Brain microvascular endothelial cell (primary cell): ENCODE results near the gene DSC2.
A peak's percentile ranks its signal among the peaks of the same experiment; 100 is the strongest.

Experiments
- DNase-seq: peaks from one replicate; pipeline ENCODE4 v3.0.0-alpha.2; 2020
- H3K27ac ChIP-seq: fragments of 250-450 bp; sonication (Bioruptor Pico); 2 replicates; pipeline ENCODE4 v1.5.1; 2020; ENCODE audit warnings: mild to moderate bottlenecking, moderate library complexity
- H3K27me3 ChIP-seq: fragments of 250-450 bp; sonication (Bioruptor Pico); replicated peaks from 2 replicates; pipeline ENCODE4 v1.5.1; 2020; ENCODE audit warnings: mild to moderate bottlenecking
- H3K36me3 ChIP-seq: fragments of 250-450 bp; sonication (Bioruptor Pico); replicated peaks from 2 replicates; pipeline ENCODE4 v1.5.1; 2020; ENCODE audit warnings: mild to moderate bottlenecking
- H3K4me3 ChIP-seq: 2 replicates; pipeline ENCODE4 v1.5.1; 2011; ENCODE audit warnings: low read depth, mild to moderate bottlenecking, control low read depth, low read length, moderate library complexity
- CTCF ChIP-seq: IDR thresholded peaks from 2 replicates; pipeline ENCODE4 v1.5.1; 2011; ENCODE audit warnings: low read depth, mild to moderate bottlenecking, moderate library complexity, low read length, control low read depth, inconsistent platforms; ENCODE audit errors: missing control alignments
- in situ Hi-C: cut with HindIII; loops from 2 replicates; pipeline ENCODE4 v1.10.0; 2017; ENCODE audit warnings: low sequenced_read_pairs, low pct_ligation_motif_present

The DSC2 gene

GRCh38 chr18:31102025-31102684, at the start of gene DSC2:
Gene DSC2 (minus strand): TSS chr18:31102421. CDS start chr18:31101971, 450 bp downstream.
- Histone ChIP-seq H3K4me3 (peak within 1 kb of the TSS; percentile 63), H3K36me3 (no peaks in the 10 kb centered on the region), H3K27ac (no peak within 1 kb of the TSS), H3K27me3 (peaks cover 21% of the 10 kb centered on the region)
- in situ Hi-C loops, result no loop called here
- no peak for DNase-seq
- TF ChIP-seq CTCF, result no peak

- no peaks in the 10 kb centered on the region for H3K36me3 ChIP-seq
- no peaks in the 10 kb centered on the region for H3K27me3 ChIP-seq
- no peak overlapping the region for H3K4me3 ChIP-seq
- in situ Hi-C loops, result no loop called here
- no peak for DNase-seq
- no peak for TF ChIP-seq CTCF
- H3K27ac ChIP-seq, result no peak overlapping the region
Measured at GRCh38 chr18:31149351-31149750, 47.1 kb upstream of the DSC2 start.

- TF ChIP-seq CTCF, result no peak
- no peaks in the 10 kb centered on the region for H3K36me3 ChIP-seq
- in situ Hi-C loops, result no loop called here
- H3K4me3 ChIP-seq, result no peak overlapping the region
- H3K27ac ChIP-seq, result no peak overlapping the region
- no peak for DNase-seq
- no peaks in the 10 kb centered on the region for H3K27me3 ChIP-seq
Measured at GRCh38 chr18:31148600-31148999, 46.4 kb upstream of the DSC2 start.

- Histone ChIP-seq H3K27me3 (no peaks in the 10 kb centered on the region), H3K36me3 (no peaks in the 10 kb centered on the region), H3K27ac (no peak overlapping the region), H3K4me3 (no peak overlapping the region)
- no peak for TF ChIP-seq CTCF
- no peak for DNase-seq
- in situ Hi-C loops, result no loop called here
Measured at GRCh38 chr18:31146809-31147208, 44.6 kb upstream of the DSC2 start.

GRCh38 chr18:31143025-31143424, 40.8 kb upstream of the DSC2 start:
- no peaks in the 10 kb centered on the region for H3K36me3 ChIP-seq
- in situ Hi-C loops, result no loop called here
- DNase-seq, result no peak

More at GRCh38 chr18:31143025-31143424, 40.8 kb upstream of the DSC2 start:
- H3K27ac ChIP-seq, result no peak overlapping the region
- H3K27me3 ChIP-seq, result no peaks in the 10 kb centered on the region
- no peak overlapping the region for H3K4me3 ChIP-seq
- TF ChIP-seq CTCF, result no peak
